ENCODE data around the gene RAPGEF3.

Gene RAPGEF3

DNA sequence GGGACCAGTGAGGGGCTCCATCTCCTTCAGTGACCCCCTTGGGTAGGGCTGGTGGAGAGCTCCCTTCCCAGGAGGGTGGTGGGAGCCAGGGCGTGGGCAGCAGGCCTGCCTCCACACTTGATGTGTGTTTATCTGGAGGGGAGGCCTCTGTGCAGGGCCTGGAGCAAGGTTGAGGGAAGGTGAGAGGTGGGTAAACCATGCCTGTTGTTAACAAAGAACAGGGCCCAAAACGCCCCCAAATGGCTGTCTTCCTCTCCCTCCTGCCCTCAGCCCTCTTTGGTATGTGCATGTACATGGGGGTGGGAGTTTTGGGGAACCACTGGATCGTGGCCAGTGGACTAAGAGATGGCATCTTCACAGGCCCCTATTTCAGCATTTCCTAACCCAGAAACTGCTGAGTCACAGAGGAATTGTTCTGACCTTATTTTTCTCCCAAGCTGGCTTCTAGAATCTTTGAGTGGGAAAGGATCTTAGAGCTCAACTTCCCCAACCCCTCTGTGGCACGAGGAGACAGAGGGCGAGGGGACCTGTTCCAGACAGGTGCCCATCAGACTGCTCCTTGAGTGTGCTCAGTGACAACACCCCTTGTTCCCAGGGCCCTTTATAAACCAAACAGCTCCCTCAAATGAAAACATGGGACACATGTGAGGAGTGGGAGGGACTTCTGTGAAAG is 17.9 kb upstream of the RAPGEF3 start:
- DNase-seq: no peak

DNA sequence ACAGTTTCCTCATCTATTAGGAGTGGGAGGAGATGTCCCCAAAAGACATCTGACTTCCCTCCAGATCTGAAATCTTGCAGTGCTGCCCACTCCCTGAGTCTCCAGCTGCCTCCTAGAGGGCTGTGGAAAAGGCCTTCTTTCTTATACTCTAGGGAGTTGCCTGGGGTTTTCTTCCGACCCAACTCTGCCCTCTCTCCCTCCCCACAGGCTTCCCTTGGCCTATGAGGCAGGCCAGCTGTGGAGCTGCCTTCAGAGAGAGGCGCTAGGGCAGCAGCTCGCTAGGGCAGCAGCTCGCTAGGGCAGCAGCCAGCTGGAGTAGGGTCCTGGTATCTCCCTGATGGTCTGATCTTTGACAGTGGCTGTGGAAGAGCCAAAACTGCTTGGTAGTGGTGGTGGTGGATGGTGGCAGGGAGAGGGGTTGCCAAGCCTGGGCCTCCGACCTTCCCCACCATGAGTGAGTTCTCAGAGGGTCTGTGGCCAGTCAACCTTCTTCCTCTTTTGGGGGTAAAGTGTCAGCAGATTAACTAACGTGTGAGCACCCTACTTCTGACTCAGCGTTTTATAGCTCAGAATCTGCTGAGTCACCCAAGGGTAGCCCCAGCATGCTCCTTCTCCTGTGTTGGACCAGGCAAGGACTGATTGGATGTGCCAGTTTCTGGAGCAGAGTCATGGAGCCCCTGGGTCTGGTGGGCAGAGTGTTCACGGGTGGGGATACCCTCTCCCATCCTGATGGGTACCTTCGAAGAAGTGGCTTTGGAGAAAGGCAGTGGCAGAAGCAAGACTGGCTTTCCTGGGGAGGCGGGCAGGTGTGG is 16.6 kb upstream of the RAPGEF3 start:
- no peak for DNase-seq

DNA sequence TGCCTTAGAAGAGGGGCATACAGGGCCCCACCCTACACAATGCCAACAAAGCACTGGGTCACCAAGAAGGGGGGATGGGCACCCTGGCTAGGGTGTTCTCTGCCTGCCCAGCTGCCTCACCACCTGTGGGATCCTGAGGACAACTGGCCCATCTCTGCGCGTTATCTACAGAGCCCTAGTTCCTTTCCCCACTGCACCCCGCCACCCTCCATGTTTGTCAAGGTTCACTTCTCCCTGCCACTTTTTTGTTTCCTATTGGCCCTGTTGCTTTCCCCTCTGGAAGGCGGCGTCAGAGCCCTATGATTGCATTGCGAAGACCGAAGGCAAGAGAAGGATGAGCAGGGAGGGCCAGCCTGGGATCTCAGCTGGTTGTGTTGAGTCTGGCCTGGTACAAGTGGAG is 16.0 kb upstream of the RAPGEF3 start:
- DNase-seq: no peak

DNA sequence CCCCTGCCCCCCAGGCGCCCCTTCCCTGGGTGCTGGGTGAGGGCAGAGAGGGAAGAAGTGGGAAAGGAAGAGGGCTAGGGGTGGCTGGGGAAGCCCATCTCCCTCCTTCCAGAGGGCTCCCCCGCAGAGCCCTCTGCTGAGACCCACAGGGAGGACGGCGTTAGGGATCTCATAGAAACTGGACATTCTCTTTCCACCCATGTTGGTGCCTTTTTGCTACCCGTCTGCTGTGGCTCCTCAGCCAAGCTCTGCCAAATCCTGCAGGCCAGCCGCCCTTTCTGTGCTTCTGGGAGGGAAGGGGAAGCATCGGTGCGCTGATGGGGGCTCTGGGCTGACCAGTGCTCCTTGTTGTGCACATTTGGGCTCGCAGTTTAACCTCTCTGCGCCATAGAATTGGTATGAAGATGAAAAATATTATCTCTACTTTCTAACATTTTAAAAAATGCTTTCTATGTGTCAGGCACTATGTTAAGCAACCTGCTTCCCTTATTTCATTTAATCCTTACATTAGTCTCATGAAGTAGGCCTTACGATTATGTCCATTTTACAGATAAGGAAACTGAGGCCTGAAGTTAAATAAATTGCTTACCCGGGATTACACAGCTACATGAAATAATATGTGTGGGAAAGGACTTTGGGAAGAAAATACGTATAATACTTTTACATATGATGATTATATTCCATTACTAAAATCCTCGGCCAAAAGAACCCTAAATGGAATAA is 15.3 kb upstream of the RAPGEF3 start:
- DNase-seq: no peak

DNA sequence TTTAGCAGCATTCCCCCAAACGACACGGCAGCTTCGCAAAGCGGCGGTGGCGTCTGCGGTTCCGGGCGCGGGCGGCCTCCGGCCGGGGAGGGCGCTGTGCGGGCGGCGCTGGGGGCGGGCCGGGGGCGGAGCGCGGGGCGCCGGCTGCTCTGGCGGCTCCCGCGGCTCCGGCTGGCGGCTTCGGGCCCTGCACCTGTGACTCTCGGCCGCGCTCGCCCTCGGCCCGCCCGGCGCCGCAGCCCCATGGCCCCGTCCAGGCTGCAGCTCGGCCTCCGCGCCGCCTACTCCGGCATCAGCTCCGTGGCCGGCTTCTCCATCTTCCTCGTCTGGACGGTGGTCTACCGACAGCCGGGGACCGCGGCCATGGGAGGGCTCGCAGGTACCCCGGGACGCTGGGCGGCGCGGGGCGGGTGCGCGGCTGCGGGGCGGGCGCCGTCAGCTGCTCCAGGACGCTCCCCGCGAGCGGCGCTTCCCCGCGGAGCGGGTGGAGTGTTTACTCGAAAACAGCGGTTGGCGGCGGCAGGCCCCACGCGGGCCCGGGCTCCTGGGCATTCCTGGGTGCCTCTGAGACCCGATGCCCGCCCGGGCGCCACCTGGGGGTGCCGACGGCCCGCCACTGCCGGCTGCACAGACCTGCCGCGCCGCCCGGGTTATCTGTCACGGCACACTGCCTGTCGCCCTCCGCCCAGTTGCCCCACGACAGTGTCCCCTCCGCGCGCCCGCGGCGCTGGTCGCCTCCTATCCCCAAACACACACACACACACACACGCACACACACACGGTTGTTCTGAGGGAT is 14.6 kb upstream of the RAPGEF3 start, which contains the start of gene SLC48A1:
SLC48A1 (plus strand) TSS at position 177 of the 796 bp plus-strand sequence; CDS start at position 244, 67 bp downstream.
- DNase-seq: peak; percentile 71 to 80

DNA sequence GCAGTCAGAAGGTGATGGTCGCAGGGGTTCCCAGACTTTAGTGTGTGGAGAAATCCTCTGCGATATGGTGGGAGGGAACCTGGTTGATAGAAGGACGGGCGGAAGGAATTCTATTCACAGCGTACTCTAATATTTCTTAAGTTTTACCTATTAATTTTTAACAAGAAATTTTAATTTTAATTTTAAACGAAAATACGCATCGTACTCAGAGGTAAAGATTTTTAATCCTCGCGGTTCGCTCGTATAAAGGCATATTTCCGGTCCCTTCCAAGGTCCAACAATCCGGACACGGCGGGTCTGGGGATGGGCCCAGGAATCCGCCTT is 14.0 kb upstream of the RAPGEF3 start:
- no peak for DNase-seq

DNA sequence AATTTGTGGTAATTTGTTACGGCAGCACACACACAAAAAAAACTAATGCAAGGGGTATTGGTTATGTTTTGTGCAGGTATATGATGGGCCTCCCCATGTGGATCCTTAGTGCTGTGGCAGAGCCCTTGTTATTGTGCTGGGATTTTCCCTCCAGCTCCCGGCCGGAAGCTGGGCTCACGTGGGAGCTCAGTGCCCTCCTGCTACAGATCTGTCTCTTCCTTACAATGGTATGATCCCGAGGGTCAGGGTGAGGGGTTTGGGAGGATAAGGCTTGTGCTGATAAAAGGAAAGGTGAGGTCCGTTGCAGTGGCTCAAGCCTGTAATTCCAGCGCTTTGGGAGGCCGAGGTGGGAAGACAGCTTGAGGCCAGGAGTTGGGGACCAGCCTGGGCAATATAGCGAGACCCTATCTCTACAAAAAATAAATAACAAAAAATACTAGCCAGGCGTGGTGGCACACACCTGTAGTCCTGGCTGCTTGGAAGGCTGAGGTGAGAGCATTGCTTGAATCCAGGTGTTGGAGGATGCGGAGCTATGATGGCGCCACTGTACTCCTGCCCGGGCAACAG is 13.5 kb upstream of the RAPGEF3 start:
- no peak for DNase-seq

DNA sequence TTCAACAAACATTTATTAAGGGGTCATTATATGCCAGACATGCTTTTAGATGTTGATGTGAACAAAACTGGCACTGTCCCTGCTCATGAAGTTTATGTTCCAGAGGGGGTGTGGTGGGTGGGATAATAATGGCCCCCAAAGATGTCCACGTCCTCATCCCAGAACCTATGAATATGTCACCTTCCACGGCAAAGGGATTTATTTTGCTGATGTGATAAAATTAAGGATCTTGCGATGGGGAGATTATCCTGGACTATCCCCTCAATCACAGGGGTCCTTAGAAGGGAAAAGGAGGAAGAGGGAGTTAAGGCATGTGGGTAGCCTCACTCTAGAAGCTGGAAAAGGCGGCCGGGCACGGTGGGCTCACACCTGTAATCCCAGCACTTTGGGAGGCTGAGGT is 12.6 kb upstream of the RAPGEF3 start:
- DNase-seq: no peak

DNA sequence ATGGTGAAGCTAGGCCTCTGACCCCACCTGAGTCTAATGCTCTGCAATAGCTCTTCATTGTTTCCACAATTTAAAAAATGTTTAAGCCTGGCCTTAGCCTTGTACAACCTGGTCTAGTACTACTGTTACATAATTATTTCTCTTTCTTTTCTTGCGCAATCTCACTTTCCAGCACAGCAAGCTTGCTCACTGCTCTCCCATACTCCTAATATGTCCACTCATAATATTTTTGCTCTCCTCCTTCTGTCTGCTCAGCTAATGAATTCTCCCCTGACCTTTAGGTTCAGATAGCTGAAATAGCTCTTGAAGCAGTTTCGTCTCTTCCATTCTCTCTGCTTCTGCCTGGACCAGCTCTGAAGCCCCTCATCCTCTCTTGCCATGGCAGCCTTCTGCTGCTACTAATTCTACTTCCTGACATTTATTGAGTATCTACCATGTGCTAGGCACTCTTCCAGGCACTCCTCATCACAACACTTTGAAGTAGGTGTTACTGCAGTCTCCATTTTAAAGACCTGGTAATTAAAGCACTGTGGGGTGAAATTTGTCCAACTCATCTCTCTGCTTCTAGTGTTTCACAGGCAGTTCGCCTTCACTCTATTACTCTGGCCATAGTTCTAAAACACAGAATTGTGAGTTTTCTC is 11.5 kb upstream of the RAPGEF3 start:
- no peak for DNase-seq

DNA sequence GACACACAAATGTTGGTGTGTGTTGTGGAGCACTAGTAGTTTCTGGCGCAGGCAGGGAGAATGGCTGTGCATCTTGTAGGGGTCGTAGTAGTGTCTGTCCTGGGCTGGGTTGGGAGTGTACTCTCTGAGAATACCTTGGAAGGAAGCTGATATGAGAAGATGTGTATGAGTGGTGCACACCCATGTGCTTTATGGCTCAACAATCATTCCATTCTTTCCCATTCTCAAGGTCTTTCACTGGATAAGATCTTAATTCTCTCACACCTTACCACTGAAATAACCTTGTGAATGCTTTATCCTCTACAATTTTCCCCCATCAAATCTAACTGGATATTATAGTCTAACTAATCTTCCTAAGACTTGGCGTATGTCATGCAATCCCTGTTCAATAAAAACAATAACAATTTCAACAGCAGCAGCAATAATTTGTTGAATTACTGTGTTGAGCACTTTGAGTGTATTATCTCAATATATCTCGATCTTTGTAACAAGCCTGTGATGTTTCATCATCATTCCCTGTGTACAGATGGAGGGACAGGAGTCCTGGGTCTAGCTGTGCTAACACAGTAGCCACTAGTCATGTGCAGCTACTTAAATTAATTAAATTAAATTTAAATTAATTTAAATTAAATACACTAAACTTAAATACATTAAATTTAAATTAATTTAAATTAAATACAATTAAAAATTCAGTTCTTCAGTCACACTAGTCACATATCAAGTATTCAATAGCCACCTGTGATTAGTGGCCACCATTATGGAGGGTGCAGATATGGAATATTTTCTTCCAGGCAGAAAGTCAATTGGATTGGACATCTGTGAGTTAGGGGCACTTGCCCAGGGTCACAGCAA is 10.8 kb upstream of the RAPGEF3 start:
- DNase-seq: no peak

DNA sequence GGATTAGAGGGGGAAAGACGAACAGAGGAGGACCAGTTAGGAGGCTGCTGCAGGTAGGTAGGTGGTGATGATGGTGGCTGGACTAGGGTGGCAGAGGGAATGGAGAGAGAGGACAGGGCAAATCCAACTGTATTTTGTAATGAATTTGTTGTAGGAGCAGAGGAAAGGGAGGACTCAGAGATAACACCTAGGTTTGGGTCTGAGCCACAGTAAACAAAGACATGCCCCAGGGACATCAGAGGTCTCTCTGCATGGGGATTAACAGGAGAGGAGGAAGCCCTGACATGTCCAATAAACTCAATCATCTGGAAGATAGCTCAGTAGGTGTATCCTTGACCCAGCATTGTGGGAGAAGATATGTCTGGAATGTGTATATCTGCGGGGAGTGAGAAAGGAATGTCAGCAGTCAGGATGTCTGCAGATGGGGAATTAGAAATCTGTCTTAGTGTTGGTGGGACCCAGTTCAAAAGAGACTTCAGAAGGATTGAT is 9.7 kb upstream of the RAPGEF3 start:
- DNase-seq: no peak

DNA sequence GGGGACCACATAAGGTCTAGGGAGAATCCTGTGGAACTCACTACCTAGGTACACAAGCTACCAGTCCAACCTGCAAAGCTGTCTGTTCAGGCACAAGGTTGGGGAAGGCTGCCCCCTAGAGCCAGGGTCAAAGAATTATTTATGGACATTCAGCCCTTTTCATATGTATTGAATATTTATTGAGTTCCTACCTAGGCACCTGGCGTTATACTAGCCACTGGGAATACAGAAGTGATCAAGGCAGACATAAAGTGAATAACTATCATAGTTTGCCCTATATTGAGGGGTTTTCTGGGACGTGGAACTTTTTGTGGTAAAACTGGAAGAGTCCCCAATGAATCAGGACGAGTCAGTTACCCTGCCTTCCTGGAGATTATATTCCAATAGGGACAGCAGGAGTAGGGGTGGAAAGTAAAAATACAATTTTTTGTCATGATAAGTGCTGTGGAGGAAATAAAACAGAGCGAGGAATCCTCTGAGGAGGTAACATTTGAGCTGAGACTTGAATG is 8.6 kb upstream of the RAPGEF3 start:
- DNase-seq: peak; percentile 80 to 81

DNA sequence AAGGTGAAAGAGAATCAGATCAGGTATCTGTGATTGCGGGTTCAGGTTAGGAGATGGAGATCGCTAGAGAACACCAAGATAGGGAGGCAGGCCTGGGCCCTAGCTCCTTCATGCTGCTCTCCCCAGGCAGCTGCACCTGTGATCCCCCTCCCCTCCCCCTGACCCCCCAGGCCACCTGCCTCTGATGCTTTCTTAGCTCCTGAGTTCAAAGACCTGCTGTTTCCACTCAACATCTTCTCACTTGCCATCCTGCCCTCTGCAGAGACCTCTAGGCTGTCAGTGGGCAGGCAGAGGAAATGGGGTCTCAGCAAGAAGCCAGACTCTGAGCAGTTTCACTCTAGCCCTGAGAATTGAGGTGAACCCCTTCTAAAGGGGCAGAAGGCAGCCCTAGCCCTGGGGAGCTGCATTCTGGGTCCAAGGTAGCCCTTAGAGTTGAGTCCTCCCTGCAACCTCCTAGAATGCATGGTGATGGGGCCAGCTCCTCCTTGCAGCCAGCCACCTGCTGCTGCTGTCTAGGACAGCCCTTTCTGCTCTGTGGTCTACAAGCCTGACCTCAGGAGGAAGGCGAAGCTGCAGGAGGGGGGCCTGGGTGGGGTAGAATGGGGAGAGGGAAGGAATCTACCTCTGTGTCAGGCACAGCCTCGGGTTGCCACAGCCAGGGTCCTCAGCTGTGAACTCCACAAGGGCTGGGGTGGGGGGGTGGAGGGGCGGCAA is 8.0 kb upstream of the RAPGEF3 start:
- no peak for DNase-seq

DNA sequence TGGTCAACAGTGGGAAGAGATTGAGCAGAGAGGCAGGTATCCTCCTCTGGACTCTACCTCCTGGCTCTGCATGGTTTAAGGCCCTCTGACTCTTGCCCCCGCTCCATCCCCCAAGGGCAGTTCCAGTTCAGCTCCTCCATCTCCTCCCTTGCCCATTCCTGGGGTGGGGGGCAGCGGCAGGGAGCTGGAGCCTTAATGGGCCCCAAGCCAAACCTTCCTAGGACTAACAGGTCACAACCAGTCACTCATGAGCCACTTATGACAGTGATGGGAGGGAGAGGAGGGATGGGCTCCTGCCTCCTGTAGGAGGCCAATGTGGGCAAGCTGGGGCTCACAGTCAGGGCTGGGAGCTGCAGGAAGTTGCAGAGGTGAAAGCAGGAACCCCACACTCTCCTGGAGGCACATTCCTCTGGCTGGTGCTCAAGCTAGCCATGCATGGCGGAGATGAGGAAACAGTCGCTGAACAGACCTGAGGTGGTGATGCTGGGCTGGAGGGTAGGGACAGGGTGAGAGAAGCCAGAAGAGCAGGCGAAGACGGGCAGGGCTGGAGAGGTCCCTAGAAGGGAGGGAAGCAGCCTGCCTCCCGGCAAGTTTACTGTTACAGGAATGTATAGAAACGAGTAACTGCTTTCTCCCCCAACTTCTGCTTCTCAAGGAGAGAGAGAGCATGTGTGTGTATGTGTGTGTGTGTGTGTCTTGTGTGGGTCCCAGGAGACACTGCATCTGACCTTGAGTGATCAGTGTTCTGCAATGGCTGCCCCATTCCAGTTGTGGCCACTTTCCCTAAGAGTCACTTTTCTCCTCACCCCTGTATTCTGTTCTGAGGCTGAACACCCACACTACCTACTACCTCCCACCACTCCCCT is 5.0 kb upstream of the RAPGEF3 start:
- DNase-seq: no peak

DNA sequence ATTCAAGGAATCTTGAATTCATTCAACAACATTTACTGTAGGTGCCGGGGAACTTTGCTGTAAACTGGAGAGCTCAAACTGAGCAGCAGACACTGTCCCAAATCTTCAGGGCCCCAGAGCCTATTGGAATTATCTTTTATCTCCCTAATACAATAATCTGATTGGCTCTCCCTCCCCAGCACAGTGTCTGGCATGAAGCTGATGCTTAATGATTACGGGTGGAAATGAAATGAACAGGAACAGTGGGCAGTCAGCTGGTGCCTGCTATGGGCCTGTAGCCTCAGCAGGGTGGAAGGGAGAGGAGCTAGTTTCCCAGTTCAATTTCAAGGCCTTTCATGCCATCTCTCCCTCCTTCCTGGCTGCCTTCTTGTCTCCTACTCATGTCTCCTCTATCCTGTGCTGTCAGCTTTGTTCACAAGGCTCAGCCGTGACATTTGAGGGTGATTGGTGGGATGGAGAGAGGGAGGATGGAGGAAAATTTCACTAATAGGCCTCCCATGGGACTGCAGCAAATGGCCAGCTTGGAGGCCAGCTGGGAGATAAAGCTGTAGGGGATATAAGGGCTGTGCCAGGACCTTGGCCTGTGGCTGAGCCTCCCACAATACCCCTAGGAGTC is 4.3 kb upstream of the RAPGEF3 start:
- DNase-seq: no peak

DNA sequence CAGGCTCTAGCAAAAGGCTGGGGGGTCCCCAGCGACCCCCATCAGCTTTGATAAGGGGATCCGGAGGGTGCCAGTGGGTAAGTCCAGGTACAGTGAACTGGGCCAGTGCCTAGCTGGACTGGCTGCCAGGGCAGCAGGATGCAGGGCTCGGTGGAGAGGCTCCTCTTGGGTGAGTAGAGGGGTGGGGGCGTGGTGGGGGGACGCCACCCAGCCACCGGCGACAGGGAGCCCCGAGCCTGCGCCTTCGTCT is 171 bp downstream of the RAPGEF3 start:
- DNase-seq: no peak

DNA sequence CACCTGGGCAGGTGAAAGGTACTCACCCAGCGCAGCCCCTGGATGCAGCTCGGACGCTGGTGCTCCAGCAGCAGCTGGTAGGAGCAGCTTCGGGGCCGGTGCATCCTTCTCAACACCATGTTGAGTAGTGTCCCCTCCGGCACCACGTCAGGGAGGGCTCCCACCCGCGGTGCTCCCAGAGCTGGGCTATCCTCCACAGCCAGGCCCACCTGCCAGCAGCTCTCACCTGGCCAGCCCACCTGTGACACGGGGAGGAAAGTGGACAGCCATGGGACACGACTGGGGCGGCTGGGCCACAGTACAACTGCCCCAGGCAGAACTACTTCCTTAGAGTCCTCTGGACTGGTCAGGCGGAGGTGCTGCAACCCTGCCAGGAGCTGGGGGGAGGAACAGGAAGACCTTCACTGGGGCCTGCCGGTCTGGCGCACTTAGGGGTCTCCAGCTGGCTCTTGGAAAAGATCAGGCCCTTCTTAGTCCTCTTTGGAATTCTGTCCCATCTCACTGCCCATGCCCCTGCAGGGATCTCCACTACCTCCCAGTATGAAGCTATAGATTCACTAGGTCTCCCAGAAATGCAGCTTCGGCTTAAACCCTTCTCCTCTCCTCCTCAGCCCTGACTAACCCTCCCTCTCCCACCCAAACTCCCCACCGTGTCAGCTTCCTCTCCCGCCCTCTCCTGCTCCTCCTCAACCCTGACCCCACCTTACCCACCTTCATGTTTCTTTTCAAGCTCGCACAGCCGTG is 668 bp downstream of the RAPGEF3 start:
- DNase-seq: no peak

DNA sequence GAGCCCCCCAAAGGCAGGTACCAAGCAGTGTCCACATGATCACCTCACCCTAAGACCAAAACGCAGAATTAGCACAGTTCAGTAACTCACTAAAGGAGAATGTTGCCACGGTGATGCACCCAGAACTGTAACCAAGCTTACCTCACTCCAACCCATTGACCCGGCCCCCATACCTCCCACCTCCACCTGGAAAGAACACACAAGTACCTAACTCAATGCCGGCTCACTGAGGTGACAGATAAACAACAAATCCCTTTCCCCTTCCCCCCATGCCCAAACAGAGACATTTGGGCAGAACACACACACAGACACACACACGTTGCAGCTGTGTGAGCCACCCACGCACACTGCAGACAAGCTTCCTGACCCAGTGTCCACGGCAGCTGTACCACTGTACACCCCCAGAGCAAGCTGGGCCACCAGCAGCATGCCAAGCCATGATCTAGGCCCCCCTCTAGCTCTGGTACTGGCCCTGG is 1.3 kb downstream of the RAPGEF3 start:
- no peak for DNase-seq

Data from stimulated activated CD4-positive, alpha-beta T cell treated with anti-CD3 and anti-CD28 coated beads, Interleukin-2, amount 100 ng/mL, for 24 hours (primary cell).